A549 (cell line): ENCODE measurements around the gene MAP4K2. TPM values are rescaled to one million over a fixed set of nuclear protein-coding genes. Genes with fewer than 3 reads are reported as not detected.

Experiments
- ATAC-seq, 2 experiments: fragments of 200-7000 bp in 1 of 2; fragments of >200 bp in 1 of 2; cut with Nextera tagmentation in 1 of 2; cut with Tn5 transposase in 1 of 2; 3 replicates each; pipeline versions ENCODE4 v1.8.0 to v1.9.1; 2018 to 2020; ENCODE audit warnings: mild to moderate bottlenecking in 1 of 2, moderate library complexity in 1 of 2
- CTCF ChIA-PET: fragments of 300-600 bp; sonication (Branson Sonifier 250); formaldehyde crosslinking; extraction: SDS; loops from one replicate; lab custom pipeline; 2021; ENCODE audit warnings: antibody characterized with exemption, inconsistent platforms; lab: Yijun Ruan, JAX
- POLR2A ChIA-PET: fragments of 350-600 bp; formaldehyde crosslinking; extraction: SDS; loops from one replicate; lab custom pipeline; 2021; ENCODE audit warnings: antibody characterized with exemption, inconsistent platforms; lab: Yijun Ruan, JAX
- DNase-seq, 2 experiments: peaks; one replicate each; pipeline versions ENCODE4 v3.0.0 to v3.0.0-alpha.2; 2011 to 2016; ENCODE audit warnings: low read depth in 1 of 2, low spot score in 1 of 2
- FAIRE-seq: peaks from 2 replicates; lab custom pipeline; 2011; peaks lifted over from hg19 to GRCh38; lab: Jason Lieb, UNC
- H3K27ac ChIP-seq, 2 experiments: fragments of >200 bp; sonication (Bioruptor Twin); formaldehyde crosslinking; 3 replicates each; pipeline ENCODE4 v1.5.1; 2016 to 2017
- H3K4me1 ChIP-seq: fragments of >200 bp; sonication (Bioruptor Twin); formaldehyde crosslinking; 3 replicates; pipeline ENCODE4 v1.6.1; 2016
- H3K4me2 ChIP-seq: fragments of >200 bp; sonication (Bioruptor Twin); formaldehyde crosslinking; 3 replicates; pipeline ENCODE4 v1.6.1; 2016
- H3K4me3 ChIP-seq: fragments of >200 bp; sonication (Bioruptor Twin); formaldehyde crosslinking; 3 replicates; pipeline ENCODE4 v1.5.1; 2016
- H3K9me3 ChIP-seq: fragments of >200 bp; sonication (Bioruptor Twin); formaldehyde crosslinking; 3 replicates; pipeline ENCODE4 v1.6.1; 2016
- BHLHE40 ChIP-seq: IDR thresholded peaks from 2 replicates; pipeline ENCODE4 v1.6.1; 2012; ENCODE audit warnings: low read depth, low read length, inconsistent platforms
- CHD4 ChIP-seq: fragments of 200-600 bp; sonication (generic); IDR thresholded peaks from 2 replicates; pipeline ENCODE4 v1.6.1; 2016; ENCODE audit warnings: antibody characterized with exemption, mild to moderate bottlenecking, borderline replicate concordance
- FOSL2 ChIP-seq, 2 experiments: fragments of 450-650 bp in 1 of 2; fragments of >200 bp in 1 of 2; sonication (Bioruptor Twin) in 1 of 2; formaldehyde crosslinking; IDR thresholded peaks; 2 replicates each; pipeline versions ENCODE4 v1.5.0 to v1.6.1; 2016 to 2020; ENCODE audit warnings: mild to moderate bottlenecking in 1 of 2, moderate library complexity in 1 of 2
- HOXA7 ChIP-seq: fragments of 250-450 bp; sonication (Bioruptor Pico); IDR thresholded peaks from 2 replicates; pipeline ENCODE4 v1.5.0; 2020; ENCODE audit warnings: mild to moderate bottlenecking, moderate library complexity
- HOXB5 ChIP-seq: fragments of 250-450 bp; sonication (Bioruptor Pico); IDR thresholded peaks from 2 replicates; pipeline ENCODE4 v1.5.0; 2020; ENCODE audit warnings: mild to moderate bottlenecking, moderate library complexity
- MAZ ChIP-seq: fragments of 150-350 bp; IDR thresholded peaks from 2 replicates; pipeline ENCODE4 v1.6.1; 2014; ENCODE audit warnings: antibody characterized with exemption, low read depth, low read length, borderline replicate concordance
- NFE2L2 ChIP-seq: fragments of 150-350 bp; conservative IDR thresholded peaks from 2 replicates; pipeline ENCODE4 v1.6.1; 2014; ENCODE audit warnings: low read length
- NPAS2 ChIP-seq: fragments of 250-450 bp; sonication (Bioruptor Pico); IDR thresholded peaks from 2 replicates; pipeline ENCODE4 v1.8.0; 2022; ENCODE audit warnings: mild to moderate bottlenecking, moderate library complexity, borderline replicate concordance
- PHF8 ChIP-seq: fragments of 200-600 bp; sonication (generic); IDR thresholded peaks from 2 replicates; pipeline ENCODE4 v1.6.1; 2016; ENCODE audit warnings: low read depth, mild to moderate bottlenecking, antibody characterized with exemption, moderate library complexity, borderline replicate concordance
- POLR2A ChIP-seq: IDR thresholded peaks from 2 replicates; pipeline ENCODE4 v1.6.1; 2012; ENCODE audit warnings: mild to moderate bottlenecking, low read length
- RNF2 ChIP-seq: fragments of 200-600 bp; sonication (generic); IDR thresholded peaks from 2 replicates; pipeline ENCODE4 v1.6.1; 2016; ENCODE audit warnings: low read depth, mild to moderate bottlenecking, antibody characterized with exemption, moderate library complexity, borderline replicate concordance
- SMC3 ChIP-seq: fragments of >200 bp; sonication (Bioruptor Twin); formaldehyde crosslinking; IDR thresholded peaks from 3 replicates; pipeline ENCODE4 v1.6.1; 2018; ENCODE audit warnings: inconsistent platforms
- SREBF2 ChIP-seq: fragments of 450-650 bp; IDR thresholded peaks from 2 replicates; pipeline ENCODE4 v1.6.1; 2014; ENCODE audit warnings: mild to moderate bottlenecking, moderate library complexity
- WGBS: methylation state at CpG from one replicate; pipeline ENCODE4 v1.1.6; 2017; ENCODE audit errors: missing lambda C conversion rate; 5-methylcytosine and 5-hydroxymethylcytosine counted together
- polyA plus RNA-seq, 4 experiments: library from polyadenylated mRNA; depleted of rRNA in 3 of 4; stranded (reverse); fragments of >200 nt; fragmentation: RNase III in 1 of 4; extraction: RNeasy Plus Mini Kit Qiagen cat#74134 plus additional on column Dnase treatment in 1 of 4; gene quantifications; 2 replicates in 3 of 4; 3 replicates in 1 of 4; pipeline ENCODE4 v1.2.3, GENCODE V29; 2011 to 2017
- TF ChIP-seq, protein P1 (sequence below): fragments of 150-350 bp; IDR thresholded peaks from 2 replicates; pipeline ENCODE4 v1.6.1; 2014; ENCODE audit warnings: low read depth, mild to moderate bottlenecking, low read length
- TF ChIP-seq, protein P2 (sequence below): fragments of >200 bp; sonication (Bioruptor Twin); formaldehyde crosslinking; IDR thresholded peaks from 3 replicates; pipeline ENCODE4 v1.5.1; 2016
- TF ChIP-seq, protein P3 (sequence below): fragments of >200 bp; sonication (Bioruptor Twin); formaldehyde crosslinking; IDR thresholded peaks from 2 replicates; pipeline ENCODE4 v1.6.1; 2016
- TF ChIP-seq, protein P4 (sequence below): fragments of >200 bp; sonication (Bioruptor Twin); formaldehyde crosslinking; IDR thresholded peaks from 3 replicates; pipeline ENCODE4 v1.6.1; 2016
- TF ChIP-seq, protein P5 (sequence below): fragments of 250-450 bp; sonication (Bioruptor Pico); IDR thresholded peaks from 2 replicates; pipeline ENCODE4 v1.5.0; 2021; ENCODE audit warnings: mild to moderate bottlenecking, moderate library complexity, borderline replicate concordance

MAP4K2 gene
- polyA plus RNA-seq, 2 of the 4 experiments (the other 2 are of a cell fraction) = 9.4 to 9.9 TPM

DNA sequence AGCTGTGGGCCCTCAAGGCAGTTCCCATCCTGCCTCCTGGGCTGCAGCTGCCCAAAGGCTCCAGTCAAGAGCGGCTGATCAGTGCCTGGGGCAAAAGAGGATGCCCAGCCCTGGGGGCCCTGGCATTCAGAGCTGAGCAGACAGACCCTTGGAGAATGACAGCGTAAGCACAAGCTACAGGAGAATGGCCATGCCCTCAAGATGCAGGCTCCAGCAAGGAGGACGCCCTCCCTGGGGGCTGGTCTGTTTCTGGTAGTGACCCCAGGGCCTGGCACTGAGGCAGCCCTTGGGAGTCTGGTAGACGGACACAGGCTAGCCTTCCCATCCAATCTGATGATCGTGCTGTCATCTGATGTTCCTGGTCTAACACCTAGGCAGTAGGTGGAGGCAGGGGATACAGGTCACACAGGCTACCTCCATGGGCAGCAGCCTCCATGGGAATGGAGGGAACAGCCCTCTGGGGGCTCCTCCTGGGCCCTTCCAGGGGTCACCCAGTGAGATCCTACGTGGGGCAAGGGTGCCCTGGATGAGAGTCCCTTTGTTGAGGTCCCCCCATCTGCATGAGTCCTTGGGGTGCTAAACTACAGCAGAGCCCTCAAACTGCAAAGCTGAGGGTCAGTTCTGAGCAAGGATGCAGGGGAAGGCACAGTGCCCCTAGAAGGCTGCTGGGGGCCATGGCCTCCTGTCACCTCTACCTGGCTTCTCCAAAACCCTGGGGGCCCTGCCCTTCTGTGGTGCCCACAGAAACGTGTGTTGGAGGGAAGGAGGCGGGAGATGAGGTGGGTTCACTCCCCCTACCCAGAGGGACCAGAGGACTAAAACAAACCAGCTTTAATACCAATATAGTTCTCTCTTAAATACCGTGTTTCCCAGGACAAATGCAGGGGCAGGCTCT lies 14.4 kb downstream of the MAP4K2 start:
- ATAC-seq (no peak; a peak in 1 of 6 replicates), FAIRE-seq (no peak), DNase-seq (no peak)
- TF ChIP-seq, protein P1, sequence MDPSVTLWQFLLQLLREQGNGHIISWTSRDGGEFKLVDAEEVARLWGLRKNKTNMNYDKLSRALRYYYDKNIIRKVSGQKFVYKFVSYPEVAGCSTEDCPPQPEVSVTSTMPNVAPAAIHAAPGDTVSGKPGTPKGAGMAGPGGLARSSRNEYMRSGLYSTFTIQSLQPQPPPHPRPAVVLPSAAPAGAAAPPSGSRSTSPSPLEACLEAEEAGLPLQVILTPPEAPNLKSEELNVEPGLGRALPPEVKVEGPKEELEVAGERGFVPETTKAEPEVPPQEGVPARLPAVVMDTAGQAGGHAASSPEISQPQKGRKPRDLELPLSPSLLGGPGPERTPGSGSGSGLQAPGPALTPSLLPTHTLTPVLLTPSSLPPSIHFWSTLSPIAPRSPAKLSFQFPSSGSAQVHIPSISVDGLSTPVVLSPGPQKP = no peak
- TF ChIP-seq RNF2 (no peak), NPAS2 (no peak), BHLHE40 (no peak), SREBF2 (no peak), CHD4 (no peak), NFE2L2 (no peak), HOXB5 (no peak), PHF8 (no peak), FOSL2 (IDR thresholded peaks at IDR 0.05) (no peak), FOSL2 (CRISPR knock-in tag; IDR thresholded peaks at IDR 0.05) (no peak), HOXA7 (no peak), MAZ (no peak), SMC3 (no peak), POLR2A (no peak)
- TF ChIP-seq, protein P2, sequence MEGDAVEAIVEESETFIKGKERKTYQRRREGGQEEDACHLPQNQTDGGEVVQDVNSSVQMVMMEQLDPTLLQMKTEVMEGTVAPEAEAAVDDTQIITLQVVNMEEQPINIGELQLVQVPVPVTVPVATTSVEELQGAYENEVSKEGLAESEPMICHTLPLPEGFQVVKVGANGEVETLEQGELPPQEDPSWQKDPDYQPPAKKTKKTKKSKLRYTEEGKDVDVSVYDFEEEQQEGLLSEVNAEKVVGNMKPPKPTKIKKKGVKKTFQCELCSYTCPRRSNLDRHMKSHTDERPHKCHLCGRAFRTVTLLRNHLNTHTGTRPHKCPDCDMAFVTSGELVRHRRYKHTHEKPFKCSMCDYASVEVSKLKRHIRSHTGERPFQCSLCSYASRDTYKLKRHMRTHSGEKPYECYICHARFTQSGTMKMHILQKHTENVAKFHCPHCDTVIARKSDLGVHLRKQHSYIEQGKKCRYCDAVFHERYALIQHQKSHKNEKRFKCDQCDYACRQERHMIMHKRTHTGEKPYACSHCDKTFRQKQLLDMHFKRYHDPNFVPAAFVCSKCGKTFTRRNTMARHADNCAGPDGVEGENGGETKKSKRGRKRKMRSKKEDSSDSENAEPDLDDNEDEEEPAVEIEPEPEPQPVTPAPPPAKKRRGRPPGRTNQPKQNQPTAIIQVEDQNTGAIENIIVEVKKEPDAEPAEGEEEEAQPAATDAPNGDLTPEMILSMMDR = no peak
- TF ChIP-seq, protein P3, sequence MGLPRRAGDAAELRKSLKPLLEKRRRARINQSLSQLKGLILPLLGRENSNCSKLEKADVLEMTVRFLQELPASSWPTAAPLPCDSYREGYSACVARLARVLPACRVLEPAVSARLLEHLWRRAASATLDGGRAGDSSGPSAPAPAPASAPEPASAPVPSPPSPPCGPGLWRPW = no peak
- TF ChIP-seq, protein P4, sequence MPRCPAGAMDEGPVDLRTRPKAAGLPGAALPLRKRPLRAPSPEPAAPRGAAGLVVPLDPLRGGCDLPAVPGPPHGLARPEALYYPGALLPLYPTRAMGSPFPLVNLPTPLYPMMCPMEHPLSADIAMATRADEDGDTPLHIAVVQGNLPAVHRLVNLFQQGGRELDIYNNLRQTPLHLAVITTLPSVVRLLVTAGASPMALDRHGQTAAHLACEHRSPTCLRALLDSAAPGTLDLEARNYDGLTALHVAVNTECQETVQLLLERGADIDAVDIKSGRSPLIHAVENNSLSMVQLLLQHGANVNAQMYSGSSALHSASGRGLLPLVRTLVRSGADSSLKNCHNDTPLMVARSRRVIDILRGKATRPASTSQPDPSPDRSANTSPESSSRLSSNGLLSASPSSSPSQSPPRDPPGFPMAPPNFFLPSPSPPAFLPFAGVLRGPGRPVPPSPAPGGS = no peak
- TF ChIP-seq, protein P5, sequence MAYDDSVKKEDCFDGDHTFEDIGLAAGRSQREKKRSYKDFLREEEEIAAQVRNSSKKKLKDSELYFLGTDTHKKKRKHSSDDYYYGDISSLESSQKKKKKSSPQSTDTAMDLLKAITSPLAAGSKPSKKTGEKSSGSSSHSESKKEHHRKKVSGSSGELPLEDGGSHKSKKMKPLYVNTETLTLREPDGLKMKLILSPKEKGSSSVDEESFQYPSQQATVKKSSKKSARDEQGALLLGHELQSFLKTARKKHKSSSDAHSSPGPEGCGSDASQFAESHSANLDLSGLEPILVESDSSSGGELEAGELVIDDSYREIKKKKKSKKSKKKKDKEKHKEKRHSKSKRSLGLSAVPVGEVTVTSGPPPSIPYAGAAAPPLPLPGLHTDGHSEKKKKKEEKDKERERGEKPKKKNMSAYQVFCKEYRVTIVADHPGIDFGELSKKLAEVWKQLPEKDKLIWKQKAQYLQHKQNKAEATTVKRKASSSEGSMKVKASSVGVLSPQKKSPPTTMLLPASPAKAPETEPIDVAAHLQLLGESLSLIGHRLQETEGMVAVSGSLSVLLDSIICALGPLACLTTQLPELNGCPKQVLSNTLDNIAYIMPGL (CRISPR knock-in tag) = no peak
- POLR2A ChIA-PET = no interaction called here
- no peak overlapping the region for H3K4me2 ChIP-seq
- no peaks in the 10 kb centered on the region for H3K9me3 ChIP-seq
- H3K4me1 ChIP-seq = no peaks in the 10 kb centered on the region
- CTCF ChIA-PET = interaction anchor here (0.5 to 9.7 kb wide), 26 partner anchors 11 to 562 kb away, joined by 3 to 79 read pairs (median 4); partner anchors contain the start of genes ARL2, CDC42BPG, MAP4K2 and MEN1
- H3K27ac ChIP-seq = no peak overlapping the region
- H3K4me3 ChIP-seq = no peak overlapping the region
- WGBS = 71% methylated on average over 6 of the region's 9 CpGs
